ENCODE results near the gene MYEOV. TPM values are rescaled to one million over a fixed set of nuclear protein-coding genes. Genes with fewer than 3 reads are reported as not detected.

The MYEOV gene
- total RNA-seq, 4 donors from 2014 or later = 0.35 to 1.4 TPM; not detected in 2

GRCh38 chr11:69249311-69250185 lies 44.4 kb upstream of the MYEOV start:
- no peak for DNase-seq
- TF ChIP-seq CTCF (IDR thresholded peaks at IDR 0.05) = no peak
- TF ChIP-seq POLR2A (IDR thresholded peaks at IDR 0.05) = no peak
- intact Hi-C loops (cut with DNase I; ENCODE audit: low total_unique reads) = no loop called here
- Histone ChIP-seq H3K9me3 (peaks cover 0 to 4% of the 10 kb centered on the region in 2 donors), H3K4me3 (no peak overlapping the region), H3K36me3 (no peaks in the 10 kb centered on the region), H3K27me3 (peaks cover 0 to 3% of the 10 kb centered on the region in 2 donors), H3K27ac (no peak overlapping the region), H3K4me1 (no peaks in the 10 kb centered on the region)

- H3K4me1 ChIP-seq = no peaks in the 10 kb centered on the region
- no peaks in the 10 kb centered on the region for H3K36me3 ChIP-seq
- peaks cover 0 to 4% of the 10 kb centered on the region in 2 donors for H3K9me3 ChIP-seq
- no peak for DNase-seq
- H3K4me3 ChIP-seq = no peak overlapping the region
- H3K27ac ChIP-seq = no peak overlapping the region
- intact Hi-C loops (cut with DNase I; ENCODE audit: low total_unique reads) = no loop called here
- TF ChIP-seq POLR2A (IDR thresholded peaks at IDR 0.05) (no peak), CTCF (IDR thresholded peaks at IDR 0.05) (no peak)
- peaks cover 0 to 3% of the 10 kb centered on the region in 2 donors for H3K27me3 ChIP-seq
Measured at GRCh38 chr11:69250186-69251056, 43.5 kb upstream of the MYEOV start.

- no peaks in the 10 kb centered on the region for H3K36me3 ChIP-seq
- intact Hi-C loops (cut with DNase I; ENCODE audit: low total_unique reads) = no loop called here
- no peak overlapping the region for H3K27ac ChIP-seq
- H3K4me1 ChIP-seq = no peaks in the 10 kb centered on the region
- TF ChIP-seq POLR2A (IDR thresholded peaks at IDR 0.05) = no peak
- no peak for TF ChIP-seq CTCF (IDR thresholded peaks at IDR 0.05)
- peaks cover 0 to 3% of the 10 kb centered on the region in 2 donors for H3K27me3 ChIP-seq
- H3K4me3 ChIP-seq = no peak overlapping the region
- no peak for DNase-seq
- H3K9me3 ChIP-seq = peaks cover 0 to 4% of the 10 kb centered on the region in 2 donors
Measured at GRCh38 chr11:69251057-69251393, 42.9 kb upstream of the MYEOV start.

GRCh38 chr11:69251639-69252489 lies 42.1 kb upstream of the MYEOV start:
- peaks cover 0 to 3% of the 10 kb centered on the region in 2 donors for H3K27me3 ChIP-seq
- H3K4me3 ChIP-seq = no peak overlapping the region

More at GRCh38 chr11:69251639-69252489, 42.1 kb upstream of the MYEOV start:
- intact Hi-C loops (cut with DNase I; ENCODE audit: low total_unique reads) = no loop called here
- Histone ChIP-seq H3K27ac (no peak overlapping the region), H3K4me1 (no peaks in the 10 kb centered on the region), H3K9me3 (peaks cover 0 to 4% of the 10 kb centered on the region in 2 donors), H3K36me3 (no peaks in the 10 kb centered on the region)
- TF ChIP-seq CTCF (IDR thresholded peaks at IDR 0.05) (no peak), POLR2A (IDR thresholded peaks at IDR 0.05) (no peak)
- DNase-seq = no peak

Measured in uterus (tissue), 4 donors.